ENCODE data around the gene TMEM132D.

The TMEM132D gene

GRCh38 chr12:129161511-129161910, 742.3 kb downstream of the TMEM132D start:
- no peak overlapping the region for H3K27ac ChIP-seq
- DNase-seq (ENCODE audit: low read depth, low spot score): no peak

- DNase-seq (ENCODE audit: low read depth, low spot score): no peak
- no peak overlapping the region for H3K27ac ChIP-seq
Measured at GRCh38 chr12:129160282-129160681, 743.5 kb downstream of the TMEM132D start.

GRCh38 chr12:129152351-129153104, 751.3 kb downstream of the TMEM132D start:
- no peak for DNase-seq (ENCODE audit: low read depth, low spot score)

GRCh38 chr12:129150721-129151120, 753.1 kb downstream of the TMEM132D start:
- H3K27ac ChIP-seq: no peak overlapping the region
- no peak for DNase-seq (ENCODE audit: low read depth, low spot score)

More at GRCh38 chr12:129152351-129153104, 751.3 kb downstream of the TMEM132D start:
- no peak overlapping the region for H3K27ac ChIP-seq

- no peak overlapping the region for H3K27ac ChIP-seq
- DNase-seq (ENCODE audit: low read depth, low spot score): no peak
Measured at GRCh38 chr12:129145381-129145780, 758.4 kb downstream of the TMEM132D start.

GRCh38 chr12:129138776-129139175, 765.0 kb downstream of the TMEM132D start:
- no peak overlapping the region for H3K27ac ChIP-seq
- DNase-seq (ENCODE audit: low read depth, low spot score): no peak

GRCh38 chr12:129136694-129137325, 767.0 kb downstream of the TMEM132D start:
- DNase-seq (ENCODE audit: low read depth, low spot score): no peak

GRCh38 chr12:129127771-129128170, 776.1 kb downstream of the TMEM132D start:
- no peak overlapping the region for H3K27ac ChIP-seq
- no peak for DNase-seq (ENCODE audit: low read depth, low spot score)

More at GRCh38 chr12:129136694-129137325, 767.0 kb downstream of the TMEM132D start:
- H3K27ac ChIP-seq: no peak overlapping the region

GRCh38 chr12:129127211-129127610, 776.6 kb downstream of the TMEM132D start:
- H3K27ac ChIP-seq: no peak overlapping the region
- no peak for DNase-seq (ENCODE audit: low read depth, low spot score)

GRCh38 chr12:129119537-129119936, 784.3 kb downstream of the TMEM132D start:
- DNase-seq (ENCODE audit: low read depth, low spot score): no peak
- H3K27ac ChIP-seq: no peak overlapping the region

GRCh38 chr12:129115558-129115957, 788.3 kb downstream of the TMEM132D start:
- no peak for DNase-seq (ENCODE audit: low read depth, low spot score)
- H3K27ac ChIP-seq: no peak overlapping the region

- no peak for DNase-seq (ENCODE audit: low read depth, low spot score)
- H3K27ac ChIP-seq: no peak overlapping the region
Measured at GRCh38 chr12:129110575-129110974, 793.2 kb downstream of the TMEM132D start.

- no peak for DNase-seq (ENCODE audit: low read depth, low spot score)
- H3K27ac ChIP-seq: no peak overlapping the region
Measured at GRCh38 chr12:129109174-129110001, 794.4 kb downstream of the TMEM132D start.

- no peak for DNase-seq (ENCODE audit: low read depth, low spot score)
- no peak overlapping the region for H3K27ac ChIP-seq
Measured at GRCh38 chr12:129106772-129107171, 797.1 kb downstream of the TMEM132D start.

GRCh38 chr12:129103231-129103630, 800.6 kb downstream of the TMEM132D start:
- no peak overlapping the region for H3K27ac ChIP-seq
- no peak for DNase-seq (ENCODE audit: low read depth, low spot score)

GRCh38 chr12:129102233-129102632, 801.6 kb downstream of the TMEM132D start:
- no peak for DNase-seq (ENCODE audit: low read depth, low spot score)
- no peak overlapping the region for H3K27ac ChIP-seq

- no peak for DNase-seq (ENCODE audit: low read depth, low spot score)
- H3K27ac ChIP-seq: no peak overlapping the region
Measured at GRCh38 chr12:129101816-129102215, 802.0 kb downstream of the TMEM132D start.

- no peak overlapping the region for H3K27ac ChIP-seq
- DNase-seq (ENCODE audit: low read depth, low spot score): no peak
Measured at GRCh38 chr12:129101404-129101803, 802.4 kb downstream of the TMEM132D start.

GRCh38 chr12:129097451-129097850, 806.4 kb downstream of the TMEM132D start:
- no peak for DNase-seq (ENCODE audit: low read depth, low spot score)
- no peak overlapping the region for H3K27ac ChIP-seq

- DNase-seq (ENCODE audit: low read depth, low spot score): no peak
Measured at GRCh38 chr12:129096968-129097367, 806.9 kb downstream of the TMEM132D start.

GRCh38 chr12:129096184-129096583, 807.6 kb downstream of the TMEM132D start:
- no peak overlapping the region for H3K27ac ChIP-seq
- DNase-seq (ENCODE audit: low read depth, low spot score): no peak

More at GRCh38 chr12:129096968-129097367, 806.9 kb downstream of the TMEM132D start:
- no peak overlapping the region for H3K27ac ChIP-seq

Data from epithelial cell of prostate (primary cell).